HEK293T (cell line): Measurements from ENCODE around the gene NTN1.

Experiments
- FOXK2 ChIP-seq: fragments of 450-650 bp; IDR thresholded peaks from 2 replicates; pipeline ENCODE4 v1.6.1; 2016; ENCODE audit warnings: mild to moderate bottlenecking
- FOXM1 ChIP-seq: fragments of 450-650 bp; IDR thresholded peaks from 2 replicates; pipeline ENCODE4 v1.6.1; 2017; ENCODE audit warnings: mild to moderate bottlenecking, borderline replicate concordance
- HDGF ChIP-seq: fragments of 450-650 bp; IDR thresholded peaks from 2 replicates; pipeline ENCODE4 v1.6.1; 2017; ENCODE audit warnings: antibody characterized with exemption, borderline replicate concordance
- SP1 ChIP-seq: fragments of 450-650 bp; IDR thresholded peaks from 2 replicates; pipeline ENCODE4 v1.6.1; 2017
- ZNF384 ChIP-seq: fragments of 450-650 bp; IDR thresholded peaks from 2 replicates; pipeline ENCODE4 v1.6.1; 2016

DNA sequence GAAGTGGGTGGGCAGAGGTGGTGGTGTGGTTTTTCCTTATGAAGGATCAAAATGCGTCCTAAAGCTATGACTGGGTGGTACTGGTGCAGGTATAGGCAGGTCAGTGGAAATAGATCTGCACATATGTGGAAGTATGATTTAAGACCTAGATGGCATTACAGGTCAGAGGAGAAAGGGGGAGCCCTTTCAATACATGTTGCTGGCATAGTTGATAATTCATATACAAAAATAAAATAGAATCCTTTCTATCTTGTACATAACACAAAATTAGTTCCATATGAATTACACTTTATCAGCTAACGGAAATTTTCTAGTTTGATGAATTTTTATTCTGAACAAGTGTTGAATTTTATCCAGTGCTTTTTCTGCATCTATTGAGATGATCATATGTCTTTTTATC lies 35.0 kb upstream of the NTN1 start:
- TF ChIP-seq SP1 (no peak), FOXK2 (no peak), ZNF384 (no peak), FOXM1 (no peak), HDGF (no peak)
